NCI-H2196 treated with DMSO at 0.1 percent for 48 hours (cell line): ENCODE measurements around the gene ARL14EP.
A peak's percentile ranks its signal among the peaks of the same experiment; 100 is the strongest.

Source experiments
- DNase-seq: peaks from one replicate; lab custom pipeline; 2025; ENCODE audit not compliant: unreplicated experiment; lab: John Stamatoyannopoulos, UW

The ARL14EP gene

DNA sequence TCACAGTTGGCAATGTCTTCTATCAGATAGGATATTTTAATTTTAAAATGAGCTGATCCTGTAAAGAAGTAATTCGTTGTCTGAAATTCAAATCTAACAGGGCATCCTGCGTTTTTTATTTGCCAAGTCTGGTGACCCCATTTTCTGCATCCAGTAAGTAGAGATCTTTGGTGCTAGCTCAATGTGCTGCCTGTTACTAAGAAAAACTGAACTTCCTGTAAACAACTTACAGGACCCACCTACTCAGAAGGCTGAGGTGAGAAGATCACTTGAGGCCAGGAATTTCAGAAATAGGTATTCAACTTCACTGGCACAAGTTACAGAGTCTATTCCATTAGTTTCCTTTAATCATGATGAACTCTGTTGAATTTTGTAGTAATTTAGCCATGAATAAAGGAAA is 4.0 kb downstream of the ARL14EP start:
- DNase-seq, result no peak

DNA sequence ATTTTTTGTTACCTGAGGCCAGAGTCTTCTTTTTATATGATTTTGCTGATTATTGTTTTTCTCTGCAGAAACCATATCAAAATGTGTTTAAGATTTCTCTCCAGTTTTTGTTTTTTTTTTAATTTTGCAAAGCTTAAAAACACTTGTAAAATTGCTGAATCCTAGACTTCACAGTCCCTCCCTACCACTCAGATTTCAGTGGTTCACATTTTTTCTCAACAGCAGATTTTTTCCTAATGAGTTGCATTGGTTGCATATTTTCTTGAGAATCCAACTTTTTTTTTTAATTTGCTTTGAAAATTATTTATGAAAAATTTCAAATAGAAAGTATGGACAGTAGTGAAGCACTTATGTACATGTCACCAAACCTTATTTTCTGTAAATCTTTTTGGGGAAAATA is 5.8 kb downstream of the ARL14EP start:
- DNase-seq, result no peak

DNA sequence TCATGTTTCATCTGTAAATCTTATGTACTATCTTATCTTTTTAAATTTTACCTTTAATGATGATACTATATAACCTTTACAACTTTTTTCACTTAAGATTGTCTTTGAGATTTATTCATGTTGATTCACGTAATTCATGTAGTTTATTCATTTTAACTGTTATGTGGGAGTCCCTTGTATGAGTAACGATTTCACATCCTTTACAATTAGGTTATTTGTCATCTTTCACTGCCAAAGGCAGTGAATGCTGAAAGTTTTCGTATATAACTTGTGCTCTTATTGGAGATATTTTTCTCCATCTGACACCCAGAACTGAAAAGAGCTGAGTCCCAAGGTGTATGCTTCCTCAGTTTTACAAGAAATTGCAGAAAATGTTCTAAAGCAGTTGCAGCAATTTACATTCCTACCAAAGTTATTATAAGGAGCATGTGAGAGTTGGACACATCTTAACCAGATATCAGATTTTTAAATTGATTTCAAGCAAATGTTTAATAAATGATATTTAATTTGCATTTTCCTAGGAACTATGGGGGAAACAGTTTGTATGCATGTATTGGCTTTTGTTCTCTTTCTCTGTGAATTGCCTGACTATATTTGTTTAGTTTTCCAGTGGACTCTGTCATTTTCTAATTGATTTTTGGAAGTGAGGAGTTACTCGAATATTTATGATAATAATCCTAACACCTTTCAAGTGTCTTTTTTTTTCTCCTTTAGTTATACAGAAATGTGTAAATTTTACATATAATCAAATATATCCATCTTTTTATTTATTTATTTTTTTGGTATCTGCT is 6.4 kb downstream of the ARL14EP start:
- DNase-seq, result no peak

DNA sequence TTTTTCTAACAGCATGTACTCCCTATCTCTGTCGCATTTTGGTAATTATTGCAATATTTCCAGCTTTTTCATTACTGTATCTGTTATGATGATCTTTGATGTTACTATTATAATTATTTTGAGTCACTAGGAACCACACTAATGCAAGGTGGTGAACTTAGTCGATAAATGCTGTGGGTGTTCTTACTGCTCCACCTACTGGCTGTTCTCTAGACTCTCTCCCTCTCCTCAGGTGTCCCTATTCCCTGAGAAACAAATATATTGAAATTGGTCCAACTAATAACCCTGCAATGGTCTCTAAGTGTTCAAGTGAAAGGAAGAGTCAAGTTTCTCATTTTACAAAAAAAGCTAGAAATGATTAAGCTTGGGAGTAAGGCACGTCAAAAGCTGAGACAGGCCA is 10.5 kb downstream of the ARL14EP start:
- no peak for DNase-seq

DNA sequence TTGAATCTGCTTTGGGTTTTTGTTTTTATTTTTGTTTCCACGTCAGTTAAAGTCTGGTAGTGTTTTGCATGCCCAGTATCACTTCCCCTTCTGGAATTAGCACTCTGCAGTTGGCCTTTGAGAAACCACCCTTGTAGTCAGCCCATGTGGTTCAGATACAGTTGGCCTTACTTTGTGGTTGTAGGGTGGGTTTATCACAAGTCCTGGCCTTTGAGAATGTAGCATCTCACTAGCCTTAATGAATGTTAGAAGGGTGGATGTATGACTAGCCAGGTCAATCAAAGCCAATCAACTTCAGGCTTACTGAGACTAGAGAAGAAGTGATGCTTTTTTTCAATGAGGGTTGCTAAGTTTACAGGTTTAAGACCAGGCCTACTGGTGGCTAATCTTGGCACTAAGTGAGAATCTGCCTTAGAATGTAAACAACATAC is 19.8 kb downstream of the ARL14EP start:
- DNase-seq, result no peak

DNA sequence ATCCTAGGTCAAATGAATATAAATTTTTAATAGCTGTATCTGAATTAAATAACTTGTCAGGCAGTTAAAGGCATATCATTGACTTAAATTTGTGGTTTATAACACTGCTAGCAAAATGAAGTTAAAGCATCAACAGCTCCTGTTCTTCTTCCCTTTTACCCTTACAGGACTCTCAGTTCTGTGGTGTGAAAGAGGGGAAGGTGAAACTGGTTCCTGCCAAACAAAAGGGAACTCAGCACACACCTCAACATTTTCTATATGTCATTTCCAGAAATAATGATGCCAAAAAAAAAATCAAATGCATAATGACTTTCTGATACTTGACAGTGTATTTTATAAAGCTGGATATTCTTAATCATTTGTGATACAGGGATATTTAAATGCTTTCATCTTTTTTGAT is 21.2 kb downstream of the ARL14EP start:
- DNase-seq, result no peak

DNA sequence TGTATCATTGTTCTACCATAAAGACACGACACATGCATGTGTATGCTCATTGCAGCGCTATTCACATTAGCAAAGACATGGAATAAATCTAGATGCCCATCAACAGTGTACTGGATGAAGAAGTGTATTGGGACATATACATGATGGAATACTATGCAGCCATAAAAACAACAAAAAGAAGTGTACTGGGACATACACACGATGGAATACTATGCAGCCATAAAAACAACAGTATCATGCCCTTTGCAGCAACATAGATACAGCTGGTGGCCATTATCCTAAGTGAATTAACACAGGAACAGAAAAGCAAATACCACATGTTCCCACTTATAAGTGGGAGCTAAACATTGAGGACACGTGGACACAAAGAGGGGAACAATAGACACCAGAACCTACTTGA is 22.7 kb downstream of the ARL14EP start:
- DNase-seq, result no peak

DNA sequence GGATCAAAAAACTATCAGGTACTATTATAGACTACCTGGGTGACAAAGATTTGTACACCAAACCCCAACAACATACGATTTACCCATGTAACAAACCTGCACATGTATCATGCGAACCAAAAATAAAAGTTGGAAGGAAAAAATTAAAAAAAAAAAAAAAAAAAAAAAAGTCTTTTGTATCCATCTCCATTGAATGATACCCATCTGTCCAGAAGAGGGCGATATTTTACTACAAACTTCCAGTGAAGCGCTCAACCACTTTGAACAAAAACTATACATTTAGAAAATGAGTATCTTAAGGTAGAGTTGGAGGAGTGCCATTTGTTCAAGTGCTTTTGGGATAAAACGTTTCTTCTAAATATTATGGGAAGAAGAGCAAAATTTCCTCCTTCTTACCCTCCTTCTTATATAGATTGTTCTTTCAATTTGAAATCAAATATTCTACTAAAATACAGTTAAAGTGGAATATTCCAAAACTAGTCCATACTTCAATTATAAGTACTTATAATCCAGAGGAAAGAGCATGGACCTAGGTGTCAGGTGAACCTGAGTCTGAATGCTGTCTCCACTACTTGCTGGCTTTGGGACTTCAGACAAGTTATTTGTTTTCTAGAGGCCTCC is 23.3 kb downstream of the ARL14EP start:
- DNase-seq, result peak; percentile 13

DNA sequence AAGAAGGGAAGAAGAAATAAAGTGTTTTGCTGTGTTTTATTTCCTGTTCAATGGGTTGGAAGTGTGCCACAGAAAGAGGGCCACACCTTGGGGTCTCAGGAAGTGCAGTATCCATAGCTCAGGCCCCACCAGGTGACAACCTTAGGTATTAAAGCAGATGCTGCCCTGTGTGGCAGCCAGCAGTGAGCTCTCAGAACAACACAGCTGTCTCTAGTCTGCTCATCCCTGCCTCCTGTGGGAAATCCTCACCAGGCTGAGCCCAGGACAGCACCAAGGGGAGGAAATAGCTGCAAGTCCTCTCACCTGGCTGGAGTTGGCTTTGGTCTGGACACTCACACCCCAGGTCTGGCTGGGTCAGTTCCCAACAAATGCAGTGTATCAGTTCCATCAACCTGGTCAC is 25.1 kb downstream of the ARL14EP start:
- no peak for DNase-seq

DNA sequence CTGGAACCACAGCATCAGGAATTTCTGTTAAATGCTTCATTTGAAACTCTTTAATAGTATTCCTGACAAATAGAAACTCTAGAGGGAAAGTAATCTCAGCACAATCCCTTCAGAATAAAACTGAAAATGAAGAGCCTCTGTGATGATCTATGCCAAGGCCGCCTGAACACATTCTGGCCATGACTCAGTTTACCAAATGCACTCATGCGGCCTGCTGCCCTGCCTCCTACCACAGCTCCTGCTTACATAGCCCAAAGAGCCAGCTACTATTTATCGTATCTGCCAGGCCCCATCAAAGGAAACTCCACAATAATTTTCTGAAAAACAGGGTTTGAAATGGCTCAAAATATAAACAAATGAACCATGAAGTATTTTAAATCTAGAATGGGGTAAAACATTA is 27.0 kb downstream of the ARL14EP start:
- no peak for DNase-seq

DNA sequence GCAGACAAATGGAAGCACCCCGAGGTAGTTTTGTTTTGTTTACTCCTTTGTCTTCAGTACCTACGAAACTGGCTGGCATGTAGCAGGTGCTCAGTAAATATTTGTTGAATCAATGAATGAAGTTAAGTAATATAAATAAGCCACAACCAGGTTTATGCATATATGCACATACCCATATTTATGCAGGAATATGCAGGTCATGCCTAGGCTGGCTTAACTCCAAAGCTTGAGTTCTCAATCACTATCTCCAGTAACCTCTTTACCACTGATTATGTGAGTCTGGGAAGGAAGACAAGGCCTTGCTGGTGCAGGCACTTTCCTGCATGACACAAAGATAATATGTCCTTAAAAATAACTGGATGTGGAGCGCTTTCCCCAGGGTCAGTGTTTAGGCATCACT is 27.5 kb downstream of the ARL14EP start:
- DNase-seq, result no peak

DNA sequence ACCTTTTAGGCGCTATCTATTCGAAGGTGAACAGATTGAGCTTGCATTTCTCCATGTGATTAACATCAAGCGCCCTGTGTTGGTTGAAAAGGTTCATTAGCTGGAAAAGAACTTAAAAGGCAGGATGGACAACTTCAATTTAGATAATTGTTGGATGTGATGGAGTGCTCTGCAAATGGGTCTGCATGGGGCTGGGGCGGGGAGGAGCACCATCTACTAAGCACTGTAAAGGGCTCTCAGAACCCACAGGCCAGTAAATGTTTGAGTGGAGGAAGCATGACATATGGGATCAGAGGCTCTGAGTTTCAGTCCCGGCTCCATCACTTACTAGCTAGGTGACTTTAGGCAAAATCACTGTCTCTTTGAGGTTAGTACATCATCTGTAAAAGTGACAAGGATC is 28.2 kb downstream of the ARL14EP start:
- no peak for DNase-seq

DNA sequence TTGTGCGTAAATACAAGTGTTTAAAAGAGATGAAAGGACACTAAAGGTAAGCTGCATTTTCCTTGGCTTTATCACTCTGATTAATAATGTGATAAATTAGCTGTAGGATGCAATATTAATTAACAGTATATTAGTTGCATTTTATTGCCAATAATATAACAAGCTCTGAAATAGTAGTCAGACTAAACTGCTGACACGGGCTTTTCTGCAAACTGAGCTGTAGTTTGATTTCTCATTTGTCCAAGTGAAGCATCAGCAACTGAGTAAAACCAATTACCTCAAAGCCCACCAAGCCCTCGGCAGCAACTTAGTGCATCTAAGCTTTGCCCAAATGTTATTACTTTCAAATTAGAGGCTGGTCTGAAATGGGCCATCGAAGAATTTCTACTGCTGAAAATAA is 33.5 kb downstream of the ARL14EP start:
- no peak for DNase-seq

DNA sequence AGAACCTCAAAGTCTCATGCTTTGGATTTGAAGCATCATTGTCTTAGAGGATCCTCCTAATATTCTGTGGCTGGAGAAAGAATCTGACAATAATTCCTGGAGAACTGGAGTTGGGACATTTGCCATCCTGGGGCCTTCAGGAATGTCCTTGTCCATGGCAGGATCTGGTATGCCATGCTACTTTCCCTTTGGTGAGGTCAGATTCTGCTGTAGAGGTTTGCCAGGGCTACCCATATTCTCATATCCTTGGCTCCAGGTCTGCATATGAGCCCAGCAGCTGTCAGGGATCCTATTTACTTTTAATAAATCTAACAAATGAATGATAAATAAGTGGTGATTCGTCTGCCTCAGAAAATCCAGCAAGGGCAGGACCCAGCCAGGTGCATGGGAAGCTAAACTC is 35.0 kb downstream of the ARL14EP start:
- no peak for DNase-seq

DNA sequence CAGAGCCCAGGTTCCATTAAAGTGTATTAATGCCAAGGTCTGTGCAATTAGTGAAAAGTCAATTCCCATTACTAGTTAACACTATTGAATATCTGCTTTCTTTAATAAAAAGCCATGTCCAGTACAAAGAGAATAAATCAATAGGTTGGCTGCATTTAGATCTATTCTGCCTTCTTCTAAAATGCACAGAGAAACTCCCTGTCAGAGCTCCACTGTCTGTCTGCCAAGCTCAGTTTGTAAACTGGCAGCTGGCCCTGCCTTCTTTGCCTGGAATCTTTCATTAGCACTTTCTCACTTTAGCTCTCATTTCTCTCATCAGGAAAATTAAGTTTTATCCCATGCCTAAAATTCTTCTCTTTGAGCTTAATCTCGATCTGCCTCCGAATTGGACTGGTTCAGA is 35.6 kb downstream of the ARL14EP start:
- no peak for DNase-seq

DNA sequence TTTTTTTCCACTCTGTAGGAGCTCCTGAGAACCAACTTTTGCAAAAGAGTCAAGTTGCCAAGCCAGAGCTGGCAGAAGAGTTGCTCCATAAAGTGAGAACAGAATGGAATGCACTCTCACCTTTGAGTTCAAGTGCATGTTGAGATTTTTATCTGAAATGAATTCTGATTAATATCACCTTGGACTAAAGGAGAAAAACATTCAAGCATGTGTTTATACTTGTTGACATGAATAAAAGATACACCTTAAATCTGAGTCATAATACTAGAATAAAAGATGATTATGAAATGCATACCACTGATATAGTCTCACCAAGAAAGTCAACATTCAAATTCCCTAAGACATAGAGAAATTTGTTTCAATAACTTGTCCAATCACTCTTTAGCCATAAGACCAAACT is 37.8 kb downstream of the ARL14EP start:
- no peak for DNase-seq

DNA sequence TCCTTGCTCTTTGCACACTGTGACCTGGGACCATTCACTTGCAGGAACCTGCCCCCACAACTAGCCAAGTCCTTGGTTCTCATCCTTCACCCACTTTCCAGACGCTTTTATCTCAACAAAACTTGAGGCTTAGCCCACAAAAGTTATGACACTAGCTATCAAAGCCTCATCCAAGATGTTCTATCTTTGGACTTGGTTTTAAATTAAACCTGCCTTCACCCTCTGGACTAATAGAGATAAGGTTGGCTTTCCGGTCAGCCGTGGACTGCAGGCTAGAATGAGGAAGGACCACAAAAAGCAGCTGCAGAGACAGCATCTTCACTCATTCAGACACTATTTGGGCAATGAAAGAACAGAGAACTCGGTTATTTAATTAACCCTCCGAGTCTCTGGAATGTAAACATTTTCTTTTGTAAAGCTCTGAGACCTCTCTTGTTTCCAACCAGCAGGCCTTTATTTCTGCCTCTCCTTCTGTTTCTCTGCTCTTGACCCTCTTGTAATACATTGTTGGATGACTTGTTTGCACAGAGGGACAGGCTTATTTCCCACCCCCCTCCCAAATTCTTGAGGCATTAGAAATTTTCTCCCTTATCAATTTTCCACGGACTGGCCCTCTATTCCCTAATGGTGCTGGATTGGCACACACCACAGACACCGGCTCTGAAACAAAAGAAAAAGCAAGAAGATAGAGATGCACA is 41.4 kb downstream of the ARL14EP start:
- DNase-seq, result no peak

DNA sequence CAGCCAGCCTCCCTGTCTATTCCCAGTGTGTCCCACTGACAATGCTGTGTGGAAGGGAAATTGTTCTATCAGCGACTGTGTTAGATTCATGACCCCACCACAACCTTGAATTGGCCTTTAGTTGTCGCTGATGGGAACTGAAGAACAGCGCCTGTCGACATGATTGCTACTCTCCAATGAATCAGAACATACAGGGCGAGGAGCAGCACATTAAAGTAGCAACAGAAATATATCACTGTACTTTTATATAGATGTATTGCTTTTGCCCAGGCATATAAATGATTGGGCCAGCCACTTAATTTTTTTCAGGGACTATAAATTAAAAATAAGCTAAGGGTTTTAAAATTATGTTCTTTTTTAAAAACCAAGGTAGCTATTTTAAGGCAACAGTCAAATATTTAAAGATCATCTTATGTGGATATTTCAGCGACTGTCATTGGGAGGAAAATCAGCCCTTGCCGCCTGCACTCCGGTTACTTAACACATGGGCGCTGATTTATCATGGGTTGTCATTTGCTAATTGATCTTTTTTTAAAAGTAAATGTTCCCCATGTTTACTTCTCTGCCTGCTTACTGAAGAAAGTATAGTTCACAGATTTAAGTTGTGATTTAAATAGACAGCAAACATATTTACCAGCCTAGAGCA is 42.1 kb downstream of the ARL14EP start:
- DNase-seq, result no peak

DNA sequence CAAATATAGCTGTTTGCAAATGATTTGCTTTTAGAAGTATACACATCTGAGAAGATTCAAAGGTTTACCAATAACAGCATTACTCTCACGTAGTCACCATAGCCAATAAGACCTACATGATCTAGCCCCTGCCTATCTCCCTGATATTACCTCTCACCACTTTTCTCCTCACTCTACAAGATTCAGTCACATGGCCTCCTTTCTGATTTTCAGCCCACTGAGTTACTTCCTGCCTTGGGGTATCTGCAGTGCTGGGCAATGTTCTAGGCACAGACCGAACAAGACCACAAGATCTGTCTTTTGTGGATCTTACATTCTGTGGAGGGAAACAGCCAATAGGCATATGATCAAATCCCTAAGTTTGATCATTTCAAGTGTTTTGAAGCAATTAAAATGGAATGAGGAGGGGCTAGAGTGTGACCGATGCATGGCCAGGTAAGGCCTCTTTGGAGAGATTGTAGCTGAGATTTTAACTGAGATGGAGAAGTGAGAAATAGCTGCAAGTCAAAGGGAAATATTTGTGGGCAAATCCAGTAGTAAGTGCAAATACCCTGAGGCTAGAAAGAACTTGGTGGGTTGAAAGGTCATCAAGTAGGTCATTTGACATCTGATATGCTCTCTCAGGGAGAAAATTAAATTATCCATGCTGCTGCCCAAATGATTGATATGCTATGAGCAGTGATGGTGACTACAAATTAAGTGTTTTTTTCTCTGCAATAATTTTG is 43.1 kb downstream of the ARL14EP start:
- no peak for DNase-seq

DNA sequence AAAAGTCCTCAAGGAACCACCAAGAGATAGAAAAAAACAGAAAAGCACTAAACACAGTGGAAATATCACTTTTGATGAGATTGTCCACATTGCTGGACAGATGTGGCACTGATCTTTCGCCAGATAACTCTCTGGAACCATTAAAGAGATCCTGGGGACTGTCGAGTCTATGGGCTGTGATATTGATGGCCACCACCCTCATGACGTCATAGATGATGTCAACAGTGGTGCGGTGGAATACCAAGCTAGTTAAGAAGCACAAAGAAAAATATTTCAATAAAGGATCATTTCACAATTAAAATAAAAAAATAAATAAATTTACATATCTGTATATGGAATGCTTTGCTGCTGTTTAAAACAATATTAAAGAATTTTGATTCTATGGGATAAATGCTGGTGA is 45.5 kb downstream of the ARL14EP start:
- no peak for DNase-seq

DNA sequence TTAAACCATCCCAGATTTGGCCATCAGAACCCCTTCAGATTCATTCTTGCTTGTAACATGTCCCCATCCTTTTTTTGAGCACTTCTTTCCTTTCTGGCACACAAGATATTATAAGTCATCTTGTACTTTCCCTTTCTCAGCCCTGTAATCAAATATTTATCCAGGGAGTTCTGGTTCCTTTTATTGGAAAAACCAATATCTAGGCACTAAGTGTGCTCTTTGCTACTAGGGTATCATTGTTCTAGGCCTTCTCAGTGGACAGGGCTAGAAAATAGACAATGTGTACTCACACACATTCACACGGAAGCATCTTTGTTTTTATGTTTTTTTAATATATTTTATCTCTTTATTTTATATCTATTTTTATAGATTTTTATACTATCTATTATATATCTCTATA is 47.3 kb downstream of the ARL14EP start:
- no peak for DNase-seq
